Activated naive CD4-positive, alpha-beta T cell treated with anti-CD3 and anti-CD28 coated beads for 36 hours (primary cell): ENCODE measurements around the gene ANXA6. TPM values are rescaled to one million over a fixed set of nuclear protein-coding genes. Genes with fewer than 3 reads are reported as not detected.
A peak's percentile ranks its signal among the peaks of the same experiment; 100 is the strongest.

ENCODE experiments used
- CTCF ChIA-PET: fragments of 350-600 bp; sonication (Branson Sonifier 250); formaldehyde crosslinking; loops from one replicate; lab custom pipeline; 2021; ENCODE audit warnings: antibody characterized with exemption; lab: Charles Lee
- DNase-seq: peaks from one replicate; pipeline ENCODE4 v3.0.0-alpha.2; 2020
- H3K27ac Mint-ChIP-seq: one replicate; pipeline ENCODE4 v1.8.0; 2021; ENCODE audit warnings: mild to moderate bottlenecking, mixed read lengths
- H3K27me3 Mint-ChIP-seq: one replicate; pipeline ENCODE4 v1.8.0; 2021; ENCODE audit warnings: low read depth, mixed read lengths
- H3K36me3 Mint-ChIP-seq: one replicate; pipeline ENCODE4 v1.8.0; 2021; ENCODE audit warnings: low read depth, mixed read lengths
- H3K4me1 Mint-ChIP-seq: one replicate; pipeline ENCODE4 v1.8.0; 2021; ENCODE audit warnings: low read depth, mixed read lengths
- H3K4me3 Mint-ChIP-seq: one replicate; pipeline ENCODE4 v1.8.0; 2021; ENCODE audit warnings: mild to moderate bottlenecking, moderate library complexity, mixed read lengths
- H3K9me3 Mint-ChIP-seq: one replicate; pipeline ENCODE4 v1.8.0; 2021; ENCODE audit warnings: mixed read lengths
- intact Hi-C: fragments of 100-400 bp; cut with micrococcal nuclease; formaldehyde crosslinking; loops from one replicate; pipeline ENCODE4 v1.15.1; 2023
- total RNA-seq, 2 experiments: library from RNA; stranded (reverse); gene quantifications; one replicate each; pipeline ENCODE4 v1.2.3, GENCODE V29; 2021

Gene ANXA6
- total RNA-seq, 2 experiments from 2014 or later: 272 to 284 TPM

- CTCF ChIA-PET: interaction anchor here (5.3 to 14.6 kb wide), 2 partner anchors 10 to 27 kb away, joined by 38 to 192 read pairs; no protein-coding TSS in a partner anchor
- Mint-ChIP-seq H3K9me3 (no peaks in the 10 kb centered on the region), H3K27ac (peak overlapping the region; percentile 57), H3K27me3 (no peaks in the 10 kb centered on the region), H3K4me1 (peaks cover 77% of the 10 kb centered on the region), H3K36me3 (peaks cover 50% of the 10 kb centered on the region), H3K4me3 (no peak overlapping the region)
- intact Hi-C loops: no loop called here
- no peak for DNase-seq
These were observed 18.6 kb downstream of the ANXA6 start for GRCh38 chr5:151139015-151139414.

- Mint-ChIP-seq H3K9me3 (no peaks in the 10 kb centered on the region), H3K27ac (peak overlapping the region; percentile 57), H3K27me3 (no peaks in the 10 kb centered on the region), H3K4me1 (peaks cover 75% of the 10 kb centered on the region), H3K4me3 (no peak overlapping the region), H3K36me3 (peaks cover 47% of the 10 kb centered on the region)
- CTCF ChIA-PET: interaction anchor here (1.3 to 4.2 kb wide), 5 partner anchors 10 to 27 kb away, joined by 5 to 31 read pairs (median 6); partner anchors contain the start of gene ANXA6
- intact Hi-C loops: no loop called here
- DNase-seq: no peak
These were observed 19.5 kb downstream of the ANXA6 start for GRCh38 chr5:151138114-151138513.

- DNase-seq: no peak
- Mint-ChIP-seq H3K36me3 (peaks cover 53% of the 10 kb centered on the region), H3K27ac (no peak overlapping the region), H3K27me3 (no peaks in the 10 kb centered on the region), H3K4me1 (peaks cover 74% of the 10 kb centered on the region), H3K4me3 (no peak overlapping the region), H3K9me3 (no peaks in the 10 kb centered on the region)
- CTCF ChIA-PET: interaction anchor here (1.3 to 4.2 kb wide), 5 partner anchors 11 to 28 kb away, joined by 5 to 31 read pairs (median 6); partner anchors contain the start of gene ANXA6
- intact Hi-C loops: no loop called here
These were observed 20.3 kb downstream of the ANXA6 start for GRCh38 chr5:151137067-151137825.

GRCh38 chr5:151134228-151134627 lies 23.4 kb downstream of the ANXA6 start:
- Mint-ChIP-seq H3K27me3 (no peaks in the 10 kb centered on the region), H3K36me3 (peaks cover 60% of the 10 kb centered on the region), H3K4me3 (no peak overlapping the region), H3K4me1 (peaks cover 70% of the 10 kb centered on the region), H3K9me3 (no peaks in the 10 kb centered on the region), H3K27ac (peak overlapping the region; percentile 72)
- CTCF ChIA-PET: interaction anchor here (0.6 to 2.1 kb wide), 5 partner anchors 10 to 347 kb away, joined by 3 to 7 read pairs (median 4); partner anchors contain the start of gene ANXA6
- intact Hi-C loops: no loop called here
- no peak for DNase-seq

- H3K9me3 Mint-ChIP-seq: no peaks in the 10 kb centered on the region
- DNase-seq: no peak
- CTCF ChIA-PET: interaction anchor here (0.6 to 12.1 kb wide), 5 partner anchors 9 to 110 kb away, joined by 3 to 392 read pairs (median 3); no protein-coding TSS in a partner anchor
- H3K36me3 Mint-ChIP-seq: peaks cover 57% of the 10 kb centered on the region
- H3K27ac Mint-ChIP-seq: no peak overlapping the region
- no peak overlapping the region for H3K4me3 Mint-ChIP-seq
- intact Hi-C loops: no loop called here
- peaks cover 69% of the 10 kb centered on the region for H3K4me1 Mint-ChIP-seq
- no peaks in the 10 kb centered on the region for H3K27me3 Mint-ChIP-seq
These were observed 24.6 kb downstream of the ANXA6 start for GRCh38 chr5:151132963-151133362.

GRCh38 chr5:151130922-151131891 lies 26.4 kb downstream of the ANXA6 start:
- peaks cover 77% of the 10 kb centered on the region for H3K4me1 Mint-ChIP-seq
- CTCF ChIA-PET: interaction anchor here (0.9 to 12.1 kb wide), 4 partner anchors 15 to 50 kb away, joined by 3 to 392 read pairs (median 100); no protein-coding TSS in a partner anchor
- H3K36me3 Mint-ChIP-seq: peaks cover 53% of the 10 kb centered on the region
- DNase-seq: peak; percentile 59
- no peaks in the 10 kb centered on the region for H3K27me3 Mint-ChIP-seq
- peak overlapping the region; percentile 90 for H3K27ac Mint-ChIP-seq
- H3K9me3 Mint-ChIP-seq: no peaks in the 10 kb centered on the region
- H3K4me3 Mint-ChIP-seq: no peak overlapping the region
- intact Hi-C loops: no loop called here

- Mint-ChIP-seq H3K27me3 (no peaks in the 10 kb centered on the region), H3K27ac (peak overlapping the region; percentile 54), H3K36me3 (peaks cover 55% of the 10 kb centered on the region), H3K4me1 (peaks cover 82% of the 10 kb centered on the region), H3K9me3 (no peaks in the 10 kb centered on the region), H3K4me3 (no peak overlapping the region)
- no peak for DNase-seq
- intact Hi-C loops: no loop called here
- CTCF ChIA-PET: interaction anchor here (0.7 to 12.1 kb wide), 7 partner anchors 15 to 109 kb away, joined by 3 to 392 read pairs (median 8); partner anchors contain the start of gene ANXA6
These were observed 27.2 kb downstream of the ANXA6 start for GRCh38 chr5:151130235-151130921.

- H3K4me1 Mint-ChIP-seq: peaks cover 86% of the 10 kb centered on the region
- peaks cover 58% of the 10 kb centered on the region for H3K36me3 Mint-ChIP-seq
- no peaks in the 10 kb centered on the region for H3K9me3 Mint-ChIP-seq
- H3K27me3 Mint-ChIP-seq: no peaks in the 10 kb centered on the region
- intact Hi-C loops: loop anchor here (5.0 kb wide), 1 partner anchor 393 kb away; no protein-coding TSS in a partner anchor
- peak overlapping the region; percentile 79 for H3K27ac Mint-ChIP-seq
- CTCF ChIA-PET: interaction anchor here (0.9 to 12.1 kb wide), 7 partner anchors 13 to 110 kb away, joined by 3 to 392 read pairs (median 8); partner anchors contain the start of gene ANXA6
- DNase-seq: peak; percentile 43
- H3K4me3 Mint-ChIP-seq: no peak overlapping the region
These were observed 28.8 kb downstream of the ANXA6 start for GRCh38 chr5:151128817-151129216.

- H3K36me3 Mint-ChIP-seq: peaks cover 61% of the 10 kb centered on the region
- no peak overlapping the region for H3K4me3 Mint-ChIP-seq
- DNase-seq: no peak
- peaks cover 84% of the 10 kb centered on the region for H3K4me1 Mint-ChIP-seq
- H3K27me3 Mint-ChIP-seq: no peaks in the 10 kb centered on the region
- H3K27ac Mint-ChIP-seq: peak overlapping the region; percentile 57
- CTCF ChIA-PET: interaction anchor here (0.9 to 12.1 kb wide), 4 partner anchors 13 to 109 kb away, joined by 3 to 392 read pairs (median 124); no protein-coding TSS in a partner anchor
- intact Hi-C loops: loop anchor here (5.0 kb wide), 1 partner anchor 394 kb away; no protein-coding TSS in a partner anchor
- no peaks in the 10 kb centered on the region for H3K9me3 Mint-ChIP-seq
These were observed 29.7 kb downstream of the ANXA6 start for GRCh38 chr5:151127926-151128325.

- DNase-seq: peak; percentile 72
- Mint-ChIP-seq H3K9me3 (no peaks in the 10 kb centered on the region), H3K27me3 (no peaks in the 10 kb centered on the region), H3K4me3 (no peak overlapping the region), H3K4me1 (peaks cover 69% of the 10 kb centered on the region), H3K27ac (peak overlapping the region; percentile 90), H3K36me3 (peaks cover 61% of the 10 kb centered on the region)
- CTCF ChIA-PET: interaction anchor here (0.5 to 12.1 kb wide), 36 partner anchors 10 to 633 kb away, joined by 3 to 392 read pairs (median 4); partner anchors contain the start of genes ANXA6, CCDC69 and GM2A
- intact Hi-C loops: loop anchor here (1.0 to 5.0 kb wide), 7 partner anchors 15 to 396 kb away; no protein-coding TSS in a partner anchor
These were observed 31.4 kb downstream of the ANXA6 start for GRCh38 chr5:151126199-151126645.

GRCh38 chr5:151125421-151125820 lies 32.2 kb downstream of the ANXA6 start:
- Mint-ChIP-seq H3K4me3 (peak overlapping the region; percentile 20), H3K36me3 (peaks cover 57% of the 10 kb centered on the region), H3K4me1 (peaks cover 62% of the 10 kb centered on the region), H3K27me3 (no peaks in the 10 kb centered on the region), H3K9me3 (no peaks in the 10 kb centered on the region), H3K27ac (peak overlapping the region; percentile 90)
- intact Hi-C loops: loop anchor here (1.0 to 5.0 kb wide), 3 partner anchors 47 to 397 kb away; no protein-coding TSS in a partner anchor
- peak; percentile 62 for DNase-seq
- CTCF ChIA-PET: interaction anchor here (0.6 to 12.1 kb wide), 33 partner anchors 10 to 667 kb away, joined by 3 to 392 read pairs (median 4); partner anchors contain the start of genes ANXA6, CCDC69, GM2A and RBM22
